Stimulated activated naive CD4-positive, alpha-beta T cell (primary cell): Measurements from ENCODE around the gene CCDC88C.

Experiments used
- DNase-seq, 6 experiments: peaks; one replicate each; lab custom pipeline; 2025; lab: John Stamatoyannopoulos, UW

The CCDC88C gene

DNA sequence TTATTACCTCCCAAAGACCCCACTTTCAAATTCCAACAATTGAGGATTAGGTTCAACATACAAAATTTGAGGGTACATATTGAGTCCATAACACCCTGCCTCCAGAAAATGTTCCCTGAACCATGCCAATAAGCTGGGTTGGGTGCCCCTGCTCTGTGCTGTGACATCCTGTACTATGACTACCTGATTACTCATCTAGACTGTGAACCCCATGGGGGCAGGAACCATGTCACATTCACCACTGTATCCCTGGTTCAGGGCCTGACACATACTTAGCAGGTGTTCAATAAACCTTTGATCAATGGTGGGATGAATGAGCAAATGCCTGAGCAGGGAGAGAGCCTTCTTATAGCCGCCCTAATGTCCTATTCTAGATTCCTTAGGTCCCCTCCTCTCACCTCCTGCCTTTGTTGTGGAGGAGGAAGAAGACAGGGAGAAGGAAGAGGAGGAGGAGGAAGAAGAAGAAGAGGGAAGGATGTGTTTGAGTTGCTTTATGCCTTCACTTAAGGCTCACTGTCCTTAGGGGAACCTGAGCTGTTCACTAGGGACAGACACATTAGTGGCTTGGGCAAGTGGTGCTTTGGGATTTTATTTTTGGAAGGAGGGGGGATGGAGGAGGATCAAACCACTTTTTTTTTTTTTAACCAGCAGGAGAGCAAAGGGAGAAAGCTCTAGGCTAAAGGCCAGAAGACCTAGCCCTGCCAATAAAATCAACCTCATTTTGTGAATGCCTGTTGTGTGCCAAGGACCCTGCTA is 194.4 kb downstream of the CCDC88C start:
- no peak for DNase-seq
